ENCODE measurements around the gene TTC31.

Gene TTC31

GRCh38 chr2:74505448-74506246 lies 22.8 kb downstream of the TTC31 start:
- DNase-seq (ENCODE audit: low spot score) = no peak

DNA sequence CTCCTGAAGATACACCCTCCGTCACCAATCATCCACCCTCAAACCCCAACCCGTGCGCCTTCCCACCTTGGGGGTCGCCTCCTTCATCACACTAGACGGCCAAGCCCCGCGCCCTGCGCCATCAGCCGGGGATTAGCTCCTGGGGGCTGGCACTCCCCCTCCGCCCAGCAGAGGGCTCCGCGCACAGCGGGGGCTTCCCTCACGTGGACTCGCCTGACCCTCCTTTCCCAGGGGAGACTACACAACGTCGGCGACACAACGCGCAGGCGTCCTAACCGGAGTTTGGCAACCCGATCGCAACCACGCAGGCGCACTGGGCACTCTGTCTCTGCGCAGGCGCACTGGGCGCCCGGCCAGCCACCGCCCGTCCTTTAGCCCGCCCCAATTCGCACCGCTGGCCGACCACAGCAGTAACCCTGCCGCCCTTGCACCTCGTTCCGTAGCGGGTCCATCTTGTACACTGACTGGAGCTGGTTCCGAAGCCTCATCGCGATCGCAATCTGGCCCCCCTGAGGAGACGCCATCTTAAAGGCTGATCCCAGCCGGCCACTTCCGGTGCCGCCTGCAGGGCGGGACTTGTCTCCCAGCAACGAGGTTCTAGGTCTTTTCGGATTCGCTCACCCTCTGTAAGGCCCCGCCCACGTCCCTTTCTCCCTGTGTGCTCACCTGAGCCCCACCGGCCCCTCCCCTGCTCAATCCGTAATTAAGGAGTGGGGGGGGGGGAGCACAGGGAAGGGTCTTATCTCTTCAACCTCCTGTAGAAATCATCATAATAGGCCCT lies 24.5 kb downstream of the TTC31 start, which contains the start of gene PCGF1:
PCGF1 (minus strand) TSS at position 551 of the 781 bp plus-strand sequence; CDS start at position 524, 27 bp downstream.
- DNase-seq (ENCODE audit: low spot score) = peak; percentile 99

DNA sequence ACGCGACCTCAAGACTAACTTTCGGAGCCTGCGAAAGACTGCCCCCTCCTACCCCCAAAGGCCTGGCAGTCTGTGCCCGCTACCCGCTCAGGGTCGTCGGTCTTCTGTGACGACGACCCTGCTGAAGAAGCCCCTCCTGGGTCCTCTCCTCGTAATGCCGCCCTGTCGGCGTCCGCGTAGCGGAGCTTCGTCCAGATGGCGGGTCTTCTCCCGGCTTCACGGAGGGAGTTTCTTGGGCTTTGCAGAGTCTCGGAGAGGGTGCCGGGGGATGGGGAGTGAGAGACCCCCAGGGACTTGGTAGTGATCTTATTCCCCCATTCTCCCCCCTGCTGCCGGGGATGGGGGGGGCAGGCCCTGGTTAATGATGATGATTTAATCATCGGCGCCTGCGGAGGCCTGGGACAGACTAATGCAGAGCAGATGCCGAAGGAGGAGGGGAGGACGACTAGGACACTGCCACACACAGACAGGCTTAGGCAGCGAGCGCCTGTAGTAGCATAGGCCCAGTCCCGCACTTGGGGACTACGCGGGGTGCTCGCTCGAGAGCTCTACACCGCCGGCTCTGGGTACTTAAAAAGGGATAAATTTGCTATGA lies 25.1 kb downstream of the TTC31 start:
- no peak for DNase-seq (ENCODE audit: low spot score)

GRCh38 chr2:74510272-74510671 lies 27.4 kb downstream of the TTC31 start:
- no peak for DNase-seq (ENCODE audit: low spot score)

- peak; percentile 34 for DNase-seq (ENCODE audit: low spot score)
These were observed 28.5 kb downstream of the TTC31 start for GRCh38 chr2:74511104-74511989.

GRCh38 chr2:74512744-74513604 lies 30.1 kb downstream of the TTC31 start:
- no peak for DNase-seq (ENCODE audit: low spot score)

DNA sequence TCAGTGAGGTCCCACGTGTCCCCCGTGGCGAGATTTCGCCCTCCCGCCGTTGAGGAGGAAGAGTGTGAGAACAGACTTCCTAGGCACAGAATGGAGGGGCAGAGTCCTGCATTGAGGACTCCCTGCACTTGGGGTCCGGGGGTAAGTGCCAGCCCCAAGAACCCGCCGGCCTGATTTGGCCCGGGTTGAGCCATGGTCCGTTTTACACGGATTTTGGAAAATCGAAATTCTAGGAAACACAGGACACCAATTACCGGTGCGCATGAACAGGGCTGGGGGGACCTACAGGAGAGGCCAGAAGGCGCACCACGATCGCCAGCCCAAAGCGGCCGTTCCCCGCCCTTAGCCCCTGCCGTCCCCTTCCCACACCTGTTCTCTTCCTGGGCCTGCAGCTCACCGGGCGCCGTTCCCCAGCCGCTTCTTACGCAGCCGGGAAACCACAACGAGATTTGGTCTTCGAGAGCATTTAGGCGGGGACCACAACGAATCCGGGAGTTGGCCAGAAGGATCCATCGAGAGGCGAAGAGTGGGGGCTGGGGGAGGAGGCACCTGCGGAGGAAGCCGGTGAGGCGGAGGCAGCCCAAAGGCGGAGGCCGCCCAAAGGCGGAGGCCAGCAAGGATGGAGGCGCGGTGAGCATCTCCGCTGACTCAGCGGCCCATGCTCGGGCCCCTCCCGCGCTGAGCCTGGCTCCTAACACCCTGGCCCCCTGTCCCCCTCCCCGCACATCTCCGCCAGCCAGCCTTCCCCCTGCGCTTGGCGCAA lies 30.9 kb downstream of the TTC31 start:
- no peak for DNase-seq (ENCODE audit: low spot score)

- no peak for DNase-seq (ENCODE audit: low spot score)
These were observed 31.7 kb downstream of the TTC31 start, which contains the start of gene TLX2 for GRCh38 chr2:74514368-74515270. Gene TLX2, plus strand, starts transcription at chr2:74514450. Its CDS starts 357 bp downstream, at chr2:74514807.

GRCh38 chr2:74515271-74515980 lies 32.5 kb downstream of the TTC31 start:
- DNase-seq (ENCODE audit: low spot score) = no peak

GRCh38 chr2:74515981-74516633 lies 33.2 kb downstream of the TTC31 start:
- DNase-seq (ENCODE audit: low spot score) = peak; percentile 83

GRCh38 chr2:74516650-74517049 lies 33.8 kb downstream of the TTC31 start:
- DNase-seq (ENCODE audit: low spot score) = no peak

DNA sequence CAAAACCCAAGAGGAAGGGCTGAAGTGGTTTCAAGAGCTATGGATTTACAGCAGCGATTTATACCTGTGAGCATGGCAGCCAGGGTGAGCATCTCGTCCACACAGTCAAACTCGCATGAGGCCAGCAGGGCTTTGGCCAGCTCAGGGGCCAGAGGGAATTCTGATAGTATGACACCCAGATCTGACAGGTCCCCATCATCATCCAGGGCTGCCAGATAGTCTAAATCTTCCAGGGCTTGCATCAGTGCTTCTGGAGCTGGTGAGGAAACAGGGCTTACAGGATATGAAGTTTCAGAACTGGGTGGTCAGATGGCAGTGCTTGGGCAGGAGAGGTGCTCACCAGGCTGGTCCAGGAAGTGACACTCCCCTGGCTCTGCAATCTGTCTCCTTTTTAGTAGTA lies 39.6 kb downstream of the TTC31 start:
- DNase-seq (ENCODE audit: low spot score) = no peak

- DNase-seq (ENCODE audit: low spot score) = no peak
These were observed 41.1 kb downstream of the TTC31 start for GRCh38 chr2:74524005-74524404.

GRCh38 chr2:74524955-74525716 lies 42.3 kb downstream of the TTC31 start:
- no peak for DNase-seq (ENCODE audit: low spot score)

DNA sequence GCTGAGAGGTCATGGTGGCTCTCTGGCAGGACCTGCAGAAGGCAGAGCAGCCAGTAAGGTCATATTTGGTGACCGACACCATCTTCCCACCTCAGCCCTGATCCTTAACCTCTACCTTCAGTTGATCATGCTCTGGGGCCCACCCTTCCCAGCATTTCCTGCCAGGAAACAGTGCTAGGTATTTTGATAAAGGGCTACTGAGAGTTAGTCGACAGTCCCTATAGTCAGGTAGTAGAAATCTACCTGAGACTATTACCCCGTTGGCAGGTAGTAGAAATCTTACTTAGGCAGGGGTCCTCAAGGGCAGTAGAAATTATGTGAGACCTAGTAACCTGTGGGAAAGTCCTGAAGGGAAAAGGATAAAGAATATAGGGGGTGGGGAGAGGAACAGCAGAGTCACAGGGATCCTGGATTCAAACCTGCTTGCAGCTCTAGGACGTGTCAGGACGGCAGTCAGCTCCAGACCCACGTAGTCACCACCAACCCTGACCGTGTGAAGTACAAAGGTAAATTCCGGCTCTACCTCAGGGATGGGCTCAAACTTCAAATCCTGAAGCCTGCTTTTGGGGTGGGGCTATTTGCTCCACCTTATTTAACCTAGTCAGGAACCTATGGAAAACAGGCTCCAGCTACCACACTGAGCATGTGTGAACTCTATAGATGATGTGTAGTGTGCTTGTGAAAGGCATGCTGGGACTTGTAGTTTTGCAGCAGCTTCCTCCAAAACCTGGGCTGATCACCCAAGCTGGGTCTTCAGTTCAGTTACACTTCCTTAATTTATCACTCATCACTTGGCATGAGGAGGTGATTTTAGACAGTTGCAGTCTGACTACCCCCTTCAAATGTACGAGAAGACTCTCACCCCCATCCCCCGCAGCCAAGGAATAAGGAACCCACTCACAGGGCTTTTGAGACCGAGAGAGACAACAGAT lies 43.1 kb downstream of the TTC31 start, which contains the start of gene DQX1:
DQX1 (minus strand) TSS at position 515 of the 932 bp plus-strand sequence; CDS start at position 13, 502 bp downstream.
- peak; percentile 28 for DNase-seq (ENCODE audit: low spot score)

Data from hepatic stellate cell (primary cell).